ENCODE measurements around the gene WDFY4.

WDFY4 gene

GRCh38 chr10:48843198-48843597 lies 158.5 kb downstream of the WDFY4 start:
- no peak overlapping the region for H3K14ac ChIP-seq (ENCODE audit: low read length in 2 of 2)
- no peak overlapping the region for H2BK12ac ChIP-seq (ENCODE audit: low read length in 2 of 2)
- no peak overlapping the region for H3K4ac ChIP-seq (ENCODE audit: low read depth in 1 of 2, low read length in 2 of 2)
- H3K79me1 ChIP-seq (replicated peaks; ENCODE audit: low read length, poor library complexity, severe bottlenecking): no peaks in the 10 kb centered on the region
- no peaks in the 10 kb centered on the region for H3K36me3 ChIP-seq (ENCODE audit: control insufficient read depth in 1 of 2, insufficient read depth in 2 of 2, low read depth in 1 of 2, low read length in 2 of 2)
- no peak overlapping the region for H4K8ac ChIP-seq (ENCODE audit: low read length)
- H3K23ac ChIP-seq (ENCODE audit: low read length in 2 of 2): no peak overlapping the region
- no peak overlapping the region for H3K18ac ChIP-seq (ENCODE audit: low read depth in 1 of 2, low read length in 2 of 2)
- H2AK5ac ChIP-seq (ENCODE audit: low read length, severe bottlenecking): no peak overlapping the region
- H3K9me3 ChIP-seq (ENCODE audit: control insufficient read depth, low read length): no peaks in the 10 kb centered on the region
- H3K4me3 ChIP-seq (ENCODE audit: insufficient read depth in 1 of 2, low read depth in 1 of 2, low read length in 2 of 2): no peak overlapping the region
- H2AFZ ChIP-seq (ENCODE audit: low read depth, low read length): no peak overlapping the region
- H3K9ac ChIP-seq (ENCODE audit: low read length): no peak overlapping the region
- H2BK5ac ChIP-seq (ENCODE audit: low read depth, low read length, poor library complexity, severe bottlenecking): no peak overlapping the region
- no peak overlapping the region for H3K27ac ChIP-seq (ENCODE audit: low read length, poor library complexity, severe bottlenecking)
- H3K4me2 ChIP-seq (ENCODE audit: low read length, poor library complexity, severe bottlenecking): no peak overlapping the region
- peaks cover 3 to 62% of the 10 kb centered on the region in 2 experiments for H3K27me3 ChIP-seq (ENCODE audit: control insufficient read depth in 1 of 2, insufficient read depth in 1 of 2, low read length in 2 of 2)
- H2BK120ac ChIP-seq (ENCODE audit: low read depth, low read length): no peak overlapping the region
- H2BK15ac ChIP-seq (ENCODE audit: low read depth, poor library complexity, severe bottlenecking): no peak overlapping the region
- no peaks in the 10 kb centered on the region for H3K4me1 ChIP-seq (ENCODE audit: control insufficient read depth, insufficient read depth, low read depth, low read length)
- DNase-seq: no peak
- no peak overlapping the region for H4K91ac ChIP-seq (ENCODE audit: low read length)

DNA sequence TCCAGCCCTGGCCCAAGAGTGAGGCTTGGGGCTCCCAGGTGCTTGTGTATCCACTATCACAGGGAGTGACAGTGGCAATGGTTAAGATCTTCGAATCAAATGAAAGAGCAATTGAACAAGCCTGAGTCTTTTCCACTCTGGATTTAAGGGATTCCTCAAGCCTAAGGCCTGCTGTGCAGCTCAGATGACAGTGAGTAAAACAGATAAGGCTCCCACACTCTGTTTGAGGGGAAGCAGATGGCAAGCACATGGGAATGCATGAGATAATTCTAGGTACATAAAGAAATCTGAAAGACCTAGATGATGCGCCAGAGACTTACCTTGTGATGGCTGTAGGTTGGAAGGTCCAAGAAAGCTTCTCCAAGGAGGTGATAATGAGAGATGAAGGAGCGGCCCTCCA lies 159.9 kb downstream of the WDFY4 start:
- Histone ChIP-seq H3K4me1 (ENCODE audit: control insufficient read depth, insufficient read depth, low read depth, low read length) (no peaks in the 10 kb centered on the region), H3K4me3 (ENCODE audit: insufficient read depth in 1 of 2, low read depth in 1 of 2, low read length in 2 of 2) (no peak overlapping the region), H2AFZ (ENCODE audit: low read depth, low read length) (no peak overlapping the region), H3K9me3 (ENCODE audit: control insufficient read depth, low read length) (no peaks in the 10 kb centered on the region), H3K18ac (ENCODE audit: low read depth in 1 of 2, low read length in 2 of 2) (no peak overlapping the region), H2BK12ac (ENCODE audit: low read length in 2 of 2) (no peak overlapping the region), H3K4ac (ENCODE audit: low read depth in 1 of 2, low read length in 2 of 2) (no peak overlapping the region), H3K27me3 (ENCODE audit: control insufficient read depth in 1 of 2, insufficient read depth in 1 of 2, low read length in 2 of 2) (peaks cover 3 to 58% of the 10 kb centered on the region in 2 experiments), H2BK120ac (ENCODE audit: low read depth, low read length) (no peak overlapping the region), H2AK5ac (ENCODE audit: low read length, severe bottlenecking) (no peak overlapping the region), H3K4me2 (ENCODE audit: low read length, poor library complexity, severe bottlenecking) (no peak overlapping the region), H4K91ac (ENCODE audit: low read length) (no peak overlapping the region), H3K14ac (ENCODE audit: low read length in 2 of 2) (no peak overlapping the region), H3K36me3 (ENCODE audit: control insufficient read depth in 1 of 2, insufficient read depth in 2 of 2, low read depth in 1 of 2, low read length in 2 of 2) (no peaks in the 10 kb centered on the region), H3K79me1 (replicated peaks; ENCODE audit: low read length, poor library complexity, severe bottlenecking) (no peaks in the 10 kb centered on the region), H3K23ac (ENCODE audit: low read length in 2 of 2) (no peak overlapping the region), H4K8ac (ENCODE audit: low read length) (no peak overlapping the region), H2BK15ac (ENCODE audit: low read depth, poor library complexity, severe bottlenecking) (no peak overlapping the region), H3K27ac (ENCODE audit: low read length, poor library complexity, severe bottlenecking) (no peak overlapping the region), H2BK5ac (ENCODE audit: low read depth, low read length, poor library complexity, severe bottlenecking) (no peak overlapping the region), H3K9ac (ENCODE audit: low read length) (no peak overlapping the region)
- DNase-seq: no peak
- 84% methylated on average over 3 of the region's 3 CpGs for WGBS

DNA sequence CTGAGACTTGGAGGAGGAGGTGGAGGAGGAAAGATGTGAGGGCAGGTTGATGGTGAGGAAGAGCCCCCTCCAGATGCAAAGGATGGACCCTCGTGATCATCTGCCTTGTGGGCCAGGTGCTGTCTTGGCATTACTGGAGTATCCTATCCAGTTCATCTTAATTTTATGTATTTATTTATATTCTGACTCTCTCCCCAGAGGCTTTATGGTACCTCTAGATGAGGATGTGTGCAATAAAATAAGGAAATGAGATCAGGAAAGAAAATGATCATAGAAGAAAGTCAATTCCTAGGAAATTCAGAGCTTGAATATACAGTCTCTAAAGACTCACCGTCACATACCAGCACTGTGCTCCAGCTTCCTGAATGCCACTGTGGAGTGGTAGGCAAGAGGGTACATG lies 160.8 kb downstream of the WDFY4 start:
- Histone ChIP-seq H2BK15ac (ENCODE audit: low read depth, poor library complexity, severe bottlenecking) (no peak overlapping the region), H3K4me3 (ENCODE audit: insufficient read depth in 1 of 2, low read depth in 1 of 2, low read length in 2 of 2) (no peak overlapping the region), H3K4me2 (ENCODE audit: low read length, poor library complexity, severe bottlenecking) (no peak overlapping the region), H3K4ac (ENCODE audit: low read depth in 1 of 2, low read length in 2 of 2) (no peak overlapping the region), H2AK5ac (ENCODE audit: low read length, severe bottlenecking) (no peak overlapping the region), H4K8ac (ENCODE audit: low read length) (no peak overlapping the region), H3K14ac (ENCODE audit: low read length in 2 of 2) (no peak overlapping the region), H2AFZ (ENCODE audit: low read depth, low read length) (no peak overlapping the region), H3K36me3 (ENCODE audit: control insufficient read depth in 1 of 2, insufficient read depth in 2 of 2, low read depth in 1 of 2, low read length in 2 of 2) (no peaks in the 10 kb centered on the region), H3K4me1 (ENCODE audit: control insufficient read depth, insufficient read depth, low read depth, low read length) (no peaks in the 10 kb centered on the region), H3K23ac (ENCODE audit: low read length in 2 of 2) (no peak overlapping the region), H3K79me1 (replicated peaks; ENCODE audit: low read length, poor library complexity, severe bottlenecking) (no peaks in the 10 kb centered on the region), H2BK12ac (ENCODE audit: low read length in 2 of 2) (no peak overlapping the region), H2BK5ac (ENCODE audit: low read depth, low read length, poor library complexity, severe bottlenecking) (no peak overlapping the region), H3K27me3 (ENCODE audit: control insufficient read depth in 1 of 2, insufficient read depth in 1 of 2, low read length in 2 of 2) (peaks cover under 1 to 55% of the 10 kb centered on the region in 2 experiments), H3K18ac (ENCODE audit: low read depth in 1 of 2, low read length in 2 of 2) (no peak overlapping the region), H4K91ac (ENCODE audit: low read length) (no peak overlapping the region), H2BK120ac (ENCODE audit: low read depth, low read length) (no peak overlapping the region), H3K9me3 (ENCODE audit: control insufficient read depth, low read length) (no peaks in the 10 kb centered on the region), H3K9ac (ENCODE audit: low read length) (no peak overlapping the region), H3K27ac (ENCODE audit: low read length, poor library complexity, severe bottlenecking) (no peak overlapping the region)
- WGBS: 86% methylated on average over 1 of the region's 2 CpGs
- DNase-seq: no peak

- Histone ChIP-seq H3K36me3 (ENCODE audit: control insufficient read depth in 1 of 2, insufficient read depth in 2 of 2, low read depth in 1 of 2, low read length in 2 of 2) (no peaks in the 10 kb centered on the region), H3K9me3 (ENCODE audit: control insufficient read depth, low read length) (no peaks in the 10 kb centered on the region), H3K18ac (ENCODE audit: low read depth in 1 of 2, low read length in 2 of 2) (no peak overlapping the region), H3K4ac (ENCODE audit: low read depth in 1 of 2, low read length in 2 of 2) (no peak overlapping the region), H3K23ac (ENCODE audit: low read length in 2 of 2) (no peak overlapping the region), H2BK120ac (ENCODE audit: low read depth, low read length) (no peak overlapping the region), H2BK15ac (ENCODE audit: low read depth, poor library complexity, severe bottlenecking) (no peak overlapping the region), H2BK5ac (ENCODE audit: low read depth, low read length, poor library complexity, severe bottlenecking) (no peak overlapping the region), H3K4me2 (ENCODE audit: low read length, poor library complexity, severe bottlenecking) (no peak overlapping the region), H3K79me1 (replicated peaks; ENCODE audit: low read length, poor library complexity, severe bottlenecking) (no peaks in the 10 kb centered on the region), H3K27ac (ENCODE audit: low read length, poor library complexity, severe bottlenecking) (no peak overlapping the region), H3K4me3 (ENCODE audit: insufficient read depth in 1 of 2, low read depth in 1 of 2, low read length in 2 of 2) (no peak overlapping the region), H4K91ac (ENCODE audit: low read length) (no peak overlapping the region), H2AFZ (ENCODE audit: low read depth, low read length) (no peak overlapping the region), H2BK12ac (ENCODE audit: low read length in 2 of 2) (no peak overlapping the region), H3K14ac (ENCODE audit: low read length in 2 of 2) (no peak overlapping the region), H3K27me3 (ENCODE audit: control insufficient read depth in 1 of 2, insufficient read depth in 1 of 2, low read length in 2 of 2) (peaks cover 0 to 53% of the 10 kb centered on the region in 2 experiments), H3K4me1 (ENCODE audit: control insufficient read depth, insufficient read depth, low read depth, low read length) (no peaks in the 10 kb centered on the region), H3K9ac (ENCODE audit: low read length) (no peak overlapping the region), H4K8ac (ENCODE audit: low read length) (no peak overlapping the region), H2AK5ac (ENCODE audit: low read length, severe bottlenecking) (no peak overlapping the region)
- 94% methylated on average over 5 of the region's 5 CpGs for WGBS
- DNase-seq: no peak
Observed at GRCh38 chr10:48847691-48848090, 163.0 kb downstream of the WDFY4 start.
